GM21717 (cell line): Measurements from ENCODE around the gene KATNB1.
"Not testable (repeated sequence)": the region's sequence is repeated elsewhere in the genome, so short reads cannot be mapped to it uniquely, and the experiment has no call there.

ENCODE experiments used
- ATAC-seq: cut with Tn5 transposase; IDR thresholded peaks from one replicate; pipeline ENCODE4 v1.9.1; 2021; ENCODE audit warnings: mild to moderate bottlenecking, moderate library complexity; ENCODE audit not compliant: unreplicated experiment

Gene KATNB1

DNA sequence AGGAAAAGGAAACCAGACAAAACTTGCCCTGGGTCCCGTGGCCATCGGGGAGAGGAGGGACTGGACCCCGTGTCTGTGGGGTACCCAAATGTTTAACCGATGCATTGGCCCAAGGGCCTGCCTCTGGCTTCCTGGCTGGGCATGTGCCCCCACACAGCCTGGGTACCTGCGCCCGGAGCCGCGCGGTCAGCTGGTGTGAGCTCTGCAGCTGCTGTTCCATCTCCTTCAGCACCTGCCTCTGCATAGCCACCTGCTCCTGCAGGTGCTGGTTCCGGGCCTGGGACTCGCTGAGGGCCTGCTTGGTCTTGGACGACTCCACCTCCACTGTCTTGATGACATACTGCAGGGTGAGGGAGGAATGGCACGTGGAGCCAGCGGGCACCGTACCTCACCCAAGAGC is 34.8 kb downstream of the KATNB1 start:
- ATAC-seq, result no peak

DNA sequence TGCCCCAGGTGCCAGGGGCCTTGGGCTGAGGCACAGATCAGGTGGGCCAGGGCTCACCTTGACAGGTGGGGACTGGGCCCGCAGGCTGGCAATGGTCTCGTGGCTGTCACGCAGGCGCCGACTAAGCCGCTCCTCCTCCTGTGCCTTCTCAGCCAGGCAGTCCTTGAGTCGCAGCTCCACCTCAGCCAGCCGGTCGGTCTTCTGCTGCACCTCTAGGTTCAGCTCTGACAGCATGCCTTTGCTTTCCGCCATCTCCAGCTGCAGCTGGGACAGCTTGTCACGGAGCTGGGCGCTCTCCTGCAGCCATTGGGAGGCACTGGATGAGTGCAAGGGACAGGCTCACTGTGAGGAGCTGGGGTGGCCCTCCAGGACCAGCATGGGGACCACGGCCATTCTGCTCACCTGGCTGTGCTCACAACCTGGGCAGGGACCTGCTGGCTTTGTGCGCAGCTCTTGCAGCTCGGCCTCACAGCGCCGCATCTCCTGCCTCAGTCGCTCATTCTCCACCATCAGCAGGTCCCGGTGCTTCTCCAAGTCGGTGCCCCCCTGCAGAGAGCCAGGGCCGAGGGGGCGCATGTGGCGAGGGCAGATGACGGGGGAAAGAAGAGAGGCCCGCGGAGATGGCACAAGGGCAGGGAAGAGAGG is 35.7 kb downstream of the KATNB1 start:
- ATAC-seq, result no peak

DNA sequence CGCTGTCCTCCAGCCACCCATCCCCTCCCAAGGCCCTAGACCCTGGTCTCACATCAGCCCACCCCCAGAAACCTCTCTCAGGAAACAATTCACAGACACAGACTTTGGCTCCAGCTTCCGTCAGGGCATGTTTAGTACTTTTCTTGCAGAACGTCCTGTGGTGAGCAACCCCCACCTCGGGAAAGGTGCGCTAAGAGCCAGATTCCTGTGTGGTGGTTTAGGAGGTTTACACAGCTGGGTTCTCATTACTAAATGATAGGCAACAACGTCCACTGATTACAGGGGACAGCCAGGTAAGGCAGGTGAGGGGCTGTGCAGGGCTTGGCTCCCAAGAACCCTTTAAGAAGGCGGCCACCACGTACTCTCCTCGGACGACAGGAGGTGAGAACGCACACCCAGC is 37.4 kb downstream of the KATNB1 start:
- no peak for ATAC-seq

DNA sequence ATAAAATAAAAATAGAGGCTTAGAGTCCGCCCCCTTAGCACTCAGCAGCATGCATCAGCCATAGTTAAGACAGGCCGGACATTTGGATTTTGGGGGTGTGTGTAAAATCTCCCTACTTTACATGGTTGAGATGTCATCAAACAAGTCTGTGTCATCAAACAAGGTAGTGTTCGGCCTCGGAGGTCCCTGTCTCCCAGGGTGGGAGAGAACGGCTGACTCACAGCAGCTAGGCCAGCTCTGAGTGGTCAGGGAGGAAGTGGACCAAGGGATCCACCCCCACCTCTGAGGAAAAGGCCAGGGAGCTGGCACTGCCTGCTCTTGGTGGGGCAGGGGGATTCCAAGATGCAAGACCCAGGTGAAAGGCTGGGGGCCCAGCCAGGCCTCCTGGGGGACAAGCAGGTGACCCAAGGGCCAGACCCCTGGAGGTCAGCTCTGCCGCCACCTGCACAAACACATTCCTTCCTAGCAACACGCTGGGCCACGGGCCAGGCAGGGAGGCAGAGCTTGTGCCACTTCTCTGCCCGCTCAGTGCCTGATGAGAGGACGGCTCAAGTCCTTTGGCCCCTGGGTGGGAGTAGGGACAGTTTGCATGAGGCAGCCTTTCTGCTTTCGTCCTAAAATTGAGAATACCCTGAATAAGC is 38.2 kb downstream of the KATNB1 start:
- ATAC-seq, result no peak

DNA sequence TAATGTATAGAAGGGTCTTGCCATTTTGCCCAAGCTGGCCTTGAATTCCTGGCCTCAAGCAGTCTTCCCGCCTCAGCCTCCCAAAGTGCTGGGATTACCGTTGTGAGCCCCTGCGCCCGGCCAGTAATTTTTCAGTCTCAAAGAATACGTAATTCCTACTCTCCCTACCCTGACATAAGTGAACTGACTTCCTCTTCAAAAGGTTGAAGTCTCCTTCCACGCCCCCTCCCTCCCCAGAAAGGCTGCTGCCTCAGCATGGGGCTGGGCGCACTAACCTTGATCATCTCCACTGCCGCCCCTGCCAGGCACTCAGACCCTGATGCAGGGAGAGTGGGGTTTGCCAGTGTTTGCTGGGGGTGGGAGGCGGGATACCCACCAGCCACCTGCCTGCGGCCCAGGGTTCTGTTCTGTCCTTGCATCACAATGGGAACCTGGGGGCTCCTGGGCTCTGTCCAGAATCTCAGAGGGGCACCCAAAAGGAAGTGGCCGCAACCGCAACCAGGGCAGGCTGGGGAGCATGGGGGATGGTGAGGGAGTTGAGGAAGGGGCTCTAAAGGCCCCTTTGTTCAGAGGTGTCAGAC is 39.2 kb downstream of the KATNB1 start:
- ATAC-seq, result no peak

DNA sequence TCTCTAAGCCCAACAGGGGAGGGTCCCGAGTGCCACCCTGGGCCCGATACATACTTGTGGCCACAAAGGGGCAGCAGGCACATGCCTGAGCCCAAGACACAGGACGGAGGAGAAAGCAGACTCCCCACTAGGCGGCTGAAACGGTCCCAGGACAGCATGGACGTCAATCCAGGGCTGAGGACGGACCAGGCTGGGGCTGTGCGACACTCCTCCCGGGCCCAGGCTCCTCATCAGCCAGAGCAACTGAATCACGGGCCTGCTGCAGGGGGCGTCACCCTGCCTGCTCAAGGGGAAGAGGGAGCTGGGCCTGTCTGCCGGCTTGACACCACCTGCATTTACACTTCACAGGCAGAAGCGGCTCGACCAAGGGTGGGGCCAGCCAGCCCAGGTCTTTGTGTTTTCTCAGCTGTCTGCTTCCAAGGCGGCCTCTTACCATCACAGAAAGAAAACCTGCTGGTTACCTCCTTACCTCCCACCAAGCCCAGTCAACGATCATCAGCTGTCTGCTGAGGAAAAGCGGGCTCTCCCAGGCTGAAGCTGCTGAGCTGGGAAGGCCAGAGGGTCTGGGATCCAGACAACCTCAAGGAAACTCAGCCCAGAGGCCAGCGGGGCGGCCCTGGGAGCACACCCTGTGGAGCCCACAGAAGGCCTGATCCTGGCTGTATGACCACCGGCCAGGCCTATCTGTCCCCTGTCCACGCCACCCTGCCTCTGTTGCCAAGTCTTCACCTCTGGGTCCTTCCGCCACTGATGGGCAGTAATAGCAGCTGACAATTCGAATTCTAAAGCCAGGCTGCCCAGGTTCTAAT is 40.3 kb downstream of the KATNB1 start:
- no peak for ATAC-seq

DNA sequence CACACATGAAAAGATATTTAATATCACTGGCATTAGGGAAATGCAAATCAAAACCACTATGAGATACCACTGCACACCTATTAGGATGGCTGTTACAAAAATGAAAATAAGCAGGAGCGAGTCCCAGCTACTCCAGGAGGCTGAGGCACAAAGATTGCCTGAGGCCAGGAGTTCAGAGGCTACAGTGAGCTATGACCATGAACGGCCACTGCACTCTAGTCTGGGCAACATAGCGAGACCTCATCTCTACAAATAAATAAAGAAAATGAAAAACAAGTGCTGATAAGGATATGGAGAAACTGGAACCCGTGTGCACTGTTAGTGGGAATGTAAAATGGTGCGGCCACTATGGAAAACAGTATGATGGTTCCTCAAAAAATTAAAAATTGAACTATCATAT is 43.1 kb downstream of the KATNB1 start:
- ATAC-seq, result no peak

DNA sequence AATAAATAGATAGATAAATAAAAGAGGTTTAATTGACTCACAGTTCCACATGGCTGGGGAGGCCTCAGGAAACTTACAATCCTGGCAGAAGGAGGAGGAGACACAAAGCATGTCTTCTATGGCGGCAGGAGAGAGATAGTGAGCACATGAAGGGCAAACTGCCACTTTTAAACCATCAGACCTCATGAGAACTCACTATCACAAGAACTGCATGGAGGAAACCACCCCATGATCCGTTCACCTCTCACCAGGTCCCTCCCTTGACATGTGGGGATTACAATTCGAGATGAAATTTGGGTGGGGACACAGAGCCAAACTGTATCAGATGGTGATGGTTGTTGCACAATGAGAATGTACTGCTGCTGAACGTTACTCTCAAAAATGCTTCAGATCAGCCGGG is 44.3 kb downstream of the KATNB1 start:
- not testable (repeated sequence) for ATAC-seq

DNA sequence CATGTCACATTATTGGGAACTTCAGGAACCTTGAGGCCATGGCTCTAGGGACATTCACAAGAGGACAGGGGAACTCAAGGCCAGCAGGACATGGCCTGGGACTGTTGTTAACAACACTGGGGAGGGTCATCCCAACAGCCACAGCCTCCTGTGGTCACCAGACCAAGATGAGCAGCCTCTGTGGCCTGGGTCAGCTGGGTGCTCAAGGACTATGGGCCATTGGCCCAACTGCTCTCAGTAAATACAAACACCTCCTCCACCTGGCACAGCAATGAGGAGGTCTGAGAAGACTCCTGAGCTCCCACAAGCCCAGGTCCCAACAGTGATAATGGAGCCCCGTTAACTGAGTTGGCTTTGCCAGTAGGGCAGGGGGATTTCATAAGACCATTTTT is 45.8 kb downstream of the KATNB1 start:
- no peak for ATAC-seq

DNA sequence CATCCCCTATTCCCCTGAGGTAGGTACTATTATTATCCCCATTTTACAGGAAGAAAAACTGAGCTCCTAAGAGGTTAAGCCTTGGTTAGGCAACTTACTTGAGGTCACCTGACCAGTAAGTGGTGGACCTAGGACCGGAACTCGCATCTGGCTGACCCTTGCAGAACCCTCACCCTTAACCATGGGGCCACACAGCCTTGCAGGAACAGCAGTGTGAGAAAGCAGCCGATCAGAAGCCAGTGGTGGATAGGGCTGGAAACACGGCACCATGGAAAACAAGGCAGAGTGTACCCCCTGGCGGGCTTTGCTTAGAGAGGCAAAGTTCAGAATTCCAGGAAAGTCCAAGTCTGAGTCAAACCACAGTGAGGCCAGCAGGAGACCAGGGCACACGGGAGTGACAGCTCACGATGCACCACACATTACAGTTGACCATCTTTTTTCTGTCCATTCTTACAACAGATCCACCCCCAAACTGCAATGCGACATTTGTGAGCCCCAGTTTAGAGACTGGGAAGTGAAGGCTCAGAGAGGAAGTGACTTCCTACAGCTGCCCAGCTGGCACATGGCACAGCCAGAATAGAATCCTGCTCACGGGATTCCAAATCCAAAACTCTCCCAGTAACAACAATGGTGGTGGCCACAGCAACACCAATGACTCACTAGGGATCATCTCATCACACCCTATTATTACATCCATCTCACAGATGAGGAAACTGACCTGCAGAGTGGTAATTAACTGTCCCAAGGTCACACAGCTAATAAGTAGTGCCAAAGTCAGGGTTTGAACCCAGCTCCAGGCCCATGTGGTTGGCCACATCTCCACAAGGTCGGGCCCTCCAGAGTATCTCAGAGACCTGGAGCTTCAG is 46.4 kb downstream of the KATNB1 start:
- ATAC-seq, result no peak

DNA sequence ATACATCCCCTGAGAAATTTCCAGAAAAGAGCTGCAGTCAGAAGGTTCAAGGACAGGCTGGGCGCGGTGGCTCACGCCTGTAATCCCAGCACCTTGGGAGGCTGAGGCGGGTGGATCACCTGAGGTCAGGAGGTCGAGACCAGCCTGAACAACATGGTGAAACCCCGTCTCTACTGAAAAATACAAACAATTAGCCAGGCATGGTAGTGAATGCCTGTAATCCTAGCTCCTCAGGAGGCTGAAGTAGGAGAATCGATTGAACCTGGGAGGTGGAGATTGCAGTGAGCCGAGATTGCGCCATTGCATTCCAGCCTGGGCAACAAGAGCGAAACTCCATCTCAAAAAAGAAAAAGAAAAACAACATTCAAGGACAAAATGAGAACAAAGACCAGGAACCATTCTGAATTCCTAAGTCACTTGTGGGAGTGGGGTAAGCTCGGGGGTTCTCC is 47.1 kb downstream of the KATNB1 start:
- not testable (repeated sequence) for ATAC-seq

DNA sequence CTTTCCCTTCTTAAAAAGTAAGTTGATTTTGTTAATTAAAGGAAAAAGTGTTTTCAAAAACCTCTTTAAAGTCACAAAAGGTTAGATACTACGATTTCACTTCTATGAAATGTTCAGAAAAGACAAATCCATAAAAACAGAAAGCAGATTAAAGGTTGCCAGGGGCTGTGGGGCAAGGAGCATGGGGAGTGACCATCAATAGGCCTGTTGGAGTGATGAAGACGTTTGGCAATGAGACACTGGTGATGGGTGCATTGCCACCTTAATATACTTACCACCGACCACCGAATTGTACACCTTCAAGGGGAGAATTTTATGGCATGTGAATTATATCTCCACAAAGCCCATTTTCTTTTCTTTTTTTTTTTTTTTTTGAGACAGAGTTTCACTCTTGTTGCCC is 47.5 kb downstream of the KATNB1 start:
- ATAC-seq, result no peak

DNA sequence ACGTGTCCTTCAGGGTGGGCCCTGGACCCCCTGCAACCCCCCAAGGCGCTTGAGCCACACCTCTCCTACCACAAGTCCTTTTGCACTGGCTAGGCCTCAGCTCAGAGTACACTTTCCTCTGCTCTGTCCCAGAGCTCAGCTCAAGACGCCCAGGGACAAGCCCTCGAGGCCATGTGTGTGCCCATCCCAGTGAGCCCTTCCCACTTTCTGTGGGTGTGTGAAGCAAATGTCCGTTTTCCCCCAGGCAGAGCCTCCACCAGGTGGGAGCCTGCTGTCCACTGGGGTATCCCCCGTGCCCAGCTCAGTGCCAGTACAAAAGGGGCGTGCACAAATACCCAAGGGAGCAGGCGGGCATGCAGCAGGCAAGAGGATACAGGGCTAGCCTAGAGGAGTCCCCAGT is 48.3 kb downstream of the KATNB1 start:
- ATAC-seq, result no peak

DNA sequence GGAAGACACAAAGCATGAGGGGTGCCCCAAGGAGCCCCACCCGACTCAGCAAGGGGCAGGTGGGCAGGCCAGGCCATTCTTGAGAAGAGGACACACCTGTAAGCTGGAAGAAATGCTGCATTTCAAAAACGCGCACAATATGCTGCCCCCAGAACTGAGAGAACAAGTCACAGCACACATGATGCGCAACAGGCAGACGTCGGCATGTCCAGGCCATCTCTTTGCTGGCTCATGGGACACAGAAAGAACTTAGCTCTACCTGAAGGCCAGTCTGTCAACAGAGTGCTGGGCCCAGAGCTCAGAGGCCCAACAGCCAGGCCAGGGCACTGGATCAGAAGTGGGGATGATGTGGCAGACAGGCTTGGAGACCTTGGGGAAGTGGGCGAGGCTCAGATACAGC is 48.8 kb downstream of the KATNB1 start:
- ATAC-seq, result no peak

DNA sequence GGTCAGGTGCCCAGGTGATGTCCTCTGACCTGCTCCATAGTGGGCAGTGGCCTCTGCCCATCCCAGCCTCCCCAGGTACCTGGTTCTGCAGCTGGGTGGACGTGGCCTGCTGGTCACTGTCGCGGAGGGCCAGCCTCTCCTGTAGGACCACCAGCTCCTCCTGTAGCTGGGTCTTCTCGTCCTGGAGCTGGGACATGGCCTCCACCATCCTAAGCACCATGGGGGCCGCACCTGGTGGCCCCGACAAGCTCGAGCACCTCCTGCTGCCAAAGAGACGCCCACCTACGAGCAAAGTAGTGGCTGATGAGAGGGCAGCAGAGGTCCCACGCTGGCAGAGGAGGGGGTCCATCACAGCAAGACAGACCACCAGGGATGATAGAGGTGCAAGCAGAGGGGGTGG is 49.8 kb downstream of the KATNB1 start:
- no peak for ATAC-seq

DNA sequence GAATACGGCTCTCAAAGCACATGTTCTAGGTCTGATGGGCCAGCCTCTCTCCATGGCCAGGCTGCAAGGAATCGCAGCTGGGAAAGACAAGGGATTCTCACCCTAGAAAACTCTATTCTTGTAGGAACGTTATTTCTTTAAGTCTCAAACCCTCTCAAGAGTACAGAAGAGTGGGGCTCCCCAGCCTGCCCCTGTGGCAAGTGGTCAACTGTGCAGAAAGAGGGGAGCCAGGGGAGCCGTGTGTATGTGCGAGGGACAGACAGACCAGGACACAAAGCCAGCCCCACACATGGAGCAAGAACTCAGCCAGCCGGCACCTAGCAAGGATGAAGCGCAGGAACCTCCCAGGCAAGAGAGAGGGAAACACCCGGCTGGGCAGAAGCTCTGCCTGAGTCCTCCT is 50.4 kb downstream of the KATNB1 start:
- ATAC-seq, result no peak

DNA sequence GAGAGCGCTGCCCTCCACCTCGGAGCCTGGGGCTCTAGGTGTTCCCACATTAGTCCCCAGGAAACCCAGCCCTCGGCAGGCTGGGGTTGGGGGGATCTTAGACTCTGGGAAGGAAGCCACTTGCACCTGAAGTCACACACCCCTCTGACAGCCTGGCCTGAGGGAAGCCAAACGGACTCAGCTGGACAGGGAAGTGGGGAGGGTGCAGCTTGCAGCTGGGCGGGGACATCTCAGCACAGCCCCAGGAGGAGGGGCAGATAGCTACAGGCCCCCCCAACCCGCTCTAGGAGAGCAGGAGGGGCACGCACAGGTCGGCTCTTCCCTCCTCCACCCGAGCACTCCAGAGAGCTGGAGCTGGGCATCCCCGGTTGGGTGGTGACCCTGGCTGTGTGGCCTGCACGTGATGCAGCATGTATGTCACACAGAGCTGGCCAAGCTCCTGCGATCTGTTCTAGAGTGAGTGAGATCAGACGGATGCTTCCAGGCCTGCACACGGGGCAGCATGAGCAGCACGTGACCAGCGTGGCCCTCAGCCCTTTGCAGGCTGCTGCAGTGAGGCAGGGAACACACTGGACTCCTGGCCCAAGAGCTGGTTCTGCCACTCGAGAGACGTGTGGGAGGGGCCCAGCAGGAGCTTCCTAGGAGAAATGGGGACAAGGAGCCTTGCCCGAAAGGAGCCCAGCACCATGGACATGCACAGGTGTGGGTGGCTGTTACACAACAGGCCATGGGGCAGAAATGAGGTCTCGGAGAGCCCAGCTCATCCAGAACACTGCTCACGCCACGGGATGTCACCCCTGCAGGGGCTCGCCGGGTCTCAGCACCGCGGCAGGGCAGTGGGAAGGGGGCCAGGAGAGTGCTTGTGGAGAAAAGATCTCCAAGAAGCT is 51.3 kb downstream of the KATNB1 start:
- ATAC-seq, result no peak

DNA sequence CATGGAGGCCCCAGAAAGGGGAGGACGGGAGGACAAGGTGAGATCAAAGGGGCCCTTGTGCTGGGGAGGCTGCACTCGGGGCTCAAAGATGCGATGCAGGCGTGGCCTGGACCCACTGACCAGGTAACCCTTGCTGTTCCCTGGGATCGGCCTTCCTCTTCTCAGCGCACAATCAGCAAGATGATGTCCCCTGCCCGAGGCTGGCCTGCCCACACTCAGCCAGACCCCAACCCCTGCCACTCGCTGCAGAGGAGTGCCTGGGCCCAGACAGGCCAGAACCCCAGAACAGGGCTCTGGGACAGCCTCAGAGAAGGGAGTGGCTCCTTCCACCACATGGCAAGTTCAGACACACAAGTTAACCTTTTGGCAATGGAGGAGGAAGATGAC is 51.9 kb downstream of the KATNB1 start:
- ATAC-seq, result no peak

DNA sequence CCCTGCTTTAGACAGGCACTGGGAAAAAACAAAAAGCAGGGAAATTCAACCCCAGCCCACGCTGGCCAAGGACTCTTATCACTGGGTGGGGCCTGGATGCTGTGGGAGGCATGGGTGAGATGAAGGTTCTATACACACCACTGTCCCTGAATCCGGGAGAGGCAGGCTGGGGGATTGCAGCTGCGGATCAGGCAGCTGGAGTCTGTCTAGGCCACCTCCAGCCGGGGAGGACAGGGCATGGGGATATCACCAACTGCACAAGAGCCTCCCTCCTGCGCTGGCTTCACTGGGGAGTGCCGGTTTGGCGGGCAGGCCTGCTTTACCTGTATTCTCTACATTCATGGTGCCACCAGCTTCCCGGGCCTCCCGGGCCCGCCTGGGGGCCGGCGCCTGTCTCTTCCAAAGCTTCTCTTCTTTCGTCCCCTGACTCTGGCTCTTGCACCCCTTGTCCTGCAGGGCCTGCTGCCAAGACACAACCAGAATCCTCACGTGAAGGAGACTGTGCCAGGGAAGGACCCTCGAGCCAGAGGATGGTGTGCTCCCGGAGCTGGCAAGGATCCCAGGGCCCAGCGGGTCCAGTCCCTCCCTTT is 52.8 kb downstream of the KATNB1 start:
- no peak for ATAC-seq
